Measurements from ENCODE around the gene C4A. TPM values are rescaled to one million over a fixed set of nuclear protein-coding genes. Genes with fewer than 3 reads are reported as not detected.
"Not testable (repeated sequence)": the region's sequence is repeated elsewhere in the genome, so short reads cannot be mapped to it uniquely, and the experiment has no call there.

The C4A gene
- total and polyA plus RNA-seq, 2 of the 13 experiments (the other 11 are each of a cell fraction or from before 2014, with no cell fraction given): 165 to 478 TPM

DNA sequence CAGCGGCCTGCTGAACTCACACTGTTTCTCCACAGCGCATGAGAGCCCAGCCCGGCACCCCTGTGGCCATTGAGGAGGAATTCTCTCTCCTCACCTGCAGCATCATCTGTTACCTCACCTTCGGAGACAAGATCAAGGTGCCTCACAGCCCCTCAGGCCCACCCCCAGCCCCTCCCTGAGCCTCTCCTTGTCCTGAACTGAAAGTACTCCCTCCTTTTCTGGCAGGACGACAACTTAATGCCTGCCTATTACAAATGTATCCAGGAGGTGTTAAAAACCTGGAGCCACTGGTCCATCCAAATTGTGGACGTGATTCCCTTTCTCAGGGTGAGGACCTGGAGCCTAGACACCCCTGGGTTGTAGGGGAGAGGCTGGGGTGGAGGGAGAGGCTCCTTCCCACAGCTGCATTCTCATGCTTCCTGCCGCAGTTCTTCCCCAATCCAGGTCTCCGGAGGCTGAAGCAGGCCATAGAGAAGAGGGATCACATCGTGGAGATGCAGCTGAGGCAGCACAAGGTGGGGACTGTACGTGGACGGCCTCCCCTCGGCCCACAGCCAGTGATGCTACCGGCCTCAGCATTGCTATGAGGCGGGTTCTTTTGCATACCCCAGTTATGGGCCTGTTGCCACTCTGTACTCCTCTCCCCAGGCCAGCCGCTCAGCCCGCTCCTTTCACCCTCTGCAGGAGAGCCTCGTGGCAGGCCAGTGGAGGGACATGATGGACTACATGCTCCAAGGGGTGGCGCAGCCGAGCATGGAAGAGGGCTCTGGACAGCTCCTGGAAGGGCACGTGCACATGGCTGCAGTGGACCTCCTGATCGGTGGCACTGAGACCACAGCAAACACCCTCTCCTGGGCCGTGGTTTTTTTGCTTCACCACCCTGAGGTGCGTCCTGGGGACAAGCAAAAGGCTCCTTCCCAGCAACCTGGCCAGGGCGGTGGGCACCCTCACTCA lies 57.7 kb downstream of the C4A start:
- H3K9me3 ChIP-seq (ENCODE audit: low read length); POLR2A ChIA-PET; H3K79me2 ChIP-seq (ENCODE audit: insufficient read depth, low read length); H4K20me1 ChIP-seq (ENCODE audit: insufficient read depth, low read length); H3K27me3 ChIP-seq (ENCODE audit: control insufficient read depth in 1 of 2, insufficient read depth in 2 of 2, low read length in 2 of 2); intact Hi-C loops (cut with micrococcal nuclease; ENCODE audit: unreplicated experiment); H3K27ac ChIP-seq (ENCODE audit: extremely low read length, insufficient read depth, low read length); H3K4me3 ChIP-seq (replicated peaks in 1 of 3; ENCODE audit: insufficient read depth in 1 of 3, low read depth in 2 of 3, low read length in 3 of 3); H3K36me3 ChIP-seq (replicated peaks in 1 of 2; ENCODE audit: control insufficient read depth in 1 of 2, insufficient read depth in 2 of 2, low read length in 2 of 2); BruUV-seq (replicated peaks); CTCF ChIA-PET (ENCODE audit: low intra/inter-chr PET ratio, low total read pairs); H2AFZ ChIP-seq (ENCODE audit: low read length); in situ Hi-C loops (cut with HindIII; ENCODE audit: extremely low pct_ligation_motif_present, low pct_unique_long_range_greater_than_20kb); H3K9ac ChIP-seq (ENCODE audit: insufficient read depth, low read depth, low read length); DNase-seq (ENCODE audit: low spot score): not testable (repeated sequence)
- ATAC-seq (peak; percentile 23), FAIRE-seq (peak; percentile 84)
- Histone ChIP-seq H3K4me2 (ENCODE audit: low read depth, low read length) (peak overlapping the region; percentile 45), H3K4me1 (ENCODE audit: insufficient read depth, low read length) (peaks cover 41% of the 10 kb centered on the region)
- WGBS (ENCODE audit: low lambda C conversion rate): 42% methylated on average over 8 of the region's 24 CpGs
- TF ChIP-seq MYC (CRISPR knock-in tag; IDR thresholded peaks at IDR 0.05; ENCODE audit: borderline replicate concordance): peak; percentile 62
- TF ChIP-seq POLR2G (IDR thresholded peaks at IDR 0.05; ENCODE audit: low read depth, low read length): 0 out of 2 replicates have a peak, but pooled peaks have one; percentile 4
- TF ChIP-seq, protein P1, sequence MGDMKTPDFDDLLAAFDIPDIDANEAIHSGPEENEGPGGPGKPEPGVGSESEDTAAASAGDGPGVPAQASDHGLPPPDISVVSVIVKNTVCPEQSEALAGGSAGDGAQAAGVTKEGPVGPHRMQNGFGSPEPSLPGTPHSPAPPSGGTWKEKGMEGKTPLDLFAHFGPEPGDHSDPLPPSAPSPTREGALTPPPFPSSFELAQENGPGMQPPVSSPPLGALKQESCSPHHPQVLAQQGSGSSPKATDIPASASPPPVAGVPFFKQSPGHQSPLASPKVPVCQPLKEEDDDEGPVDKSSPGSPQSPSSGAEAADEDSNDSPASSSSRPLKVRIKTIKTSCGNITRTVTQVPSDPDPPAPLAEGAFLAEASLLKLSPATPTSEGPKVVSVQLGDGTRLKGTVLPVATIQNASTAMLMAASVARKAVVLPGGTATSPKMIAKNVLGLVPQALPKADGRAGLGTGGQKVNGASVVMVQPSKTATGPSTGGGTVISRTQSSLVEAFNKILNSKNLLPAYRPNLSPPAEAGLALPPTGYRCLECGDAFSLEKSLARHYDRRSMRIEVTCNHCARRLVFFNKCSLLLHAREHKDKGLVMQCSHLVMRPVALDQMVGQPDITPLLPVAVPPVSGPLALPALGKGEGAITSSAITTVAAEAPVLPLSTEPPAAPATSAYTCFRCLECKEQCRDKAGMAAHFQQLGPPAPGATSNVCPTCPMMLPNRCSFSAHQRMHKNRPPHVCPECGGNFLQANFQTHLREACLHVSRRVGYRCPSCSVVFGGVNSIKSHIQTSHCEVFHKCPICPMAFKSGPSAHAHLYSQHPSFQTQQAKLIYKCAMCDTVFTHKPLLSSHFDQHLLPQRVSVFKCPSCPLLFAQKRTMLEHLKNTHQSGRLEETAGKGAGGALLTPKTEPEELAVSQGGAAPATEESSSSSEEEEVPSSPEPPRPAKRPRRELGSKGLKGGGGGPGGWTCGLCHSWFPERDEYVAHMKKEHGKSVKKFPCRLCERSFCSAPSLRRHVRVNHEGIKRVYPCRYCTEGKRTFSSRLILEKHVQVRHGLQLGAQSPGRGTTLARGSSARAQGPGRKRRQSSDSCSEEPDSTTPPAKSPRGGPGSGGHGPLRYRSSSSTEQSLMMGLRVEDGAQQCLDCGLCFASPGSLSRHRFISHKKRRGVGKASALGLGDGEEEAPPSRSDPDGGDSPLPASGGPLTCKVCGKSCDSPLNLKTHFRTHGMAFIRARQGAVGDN (CRISPR knock-in tag; IDR thresholded peaks at IDR 0.05): peak; percentile 45

DNA sequence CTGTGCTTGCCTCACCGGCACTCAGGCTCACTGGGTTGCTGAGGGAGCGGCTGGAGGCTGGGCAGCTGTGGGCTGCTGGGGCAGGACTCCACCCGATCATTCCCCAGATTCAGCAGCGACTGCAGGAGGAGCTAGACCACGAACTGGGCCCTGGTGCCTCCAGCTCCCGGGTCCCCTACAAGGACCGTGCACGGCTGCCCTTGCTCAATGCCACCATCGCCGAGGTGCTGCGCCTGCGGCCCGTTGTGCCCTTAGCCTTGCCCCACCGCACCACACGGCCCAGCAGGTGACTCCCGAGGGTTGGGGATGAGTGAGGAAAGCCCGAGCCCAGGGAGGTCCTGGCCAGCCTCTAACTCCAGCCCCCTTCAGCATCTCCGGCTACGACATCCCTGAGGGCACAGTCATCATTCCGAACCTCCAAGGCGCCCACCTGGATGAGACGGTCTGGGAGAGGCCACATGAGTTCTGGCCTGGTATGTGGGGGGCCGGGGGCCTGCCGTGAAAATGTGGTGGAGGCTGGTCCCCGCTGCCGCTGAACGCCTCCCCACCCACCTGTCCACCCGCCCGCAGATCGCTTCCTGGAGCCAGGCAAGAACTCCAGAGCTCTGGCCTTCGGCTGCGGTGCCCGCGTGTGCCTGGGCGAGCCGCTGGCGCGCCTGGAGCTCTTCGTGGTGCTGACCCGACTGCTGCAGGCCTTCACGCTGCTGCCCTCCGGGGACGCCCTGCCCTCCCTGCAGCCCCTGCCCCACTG lies 58.6 kb downstream of the C4A start:
- H3K27ac ChIP-seq (ENCODE audit: extremely low read length, insufficient read depth, low read length); DNase-seq (ENCODE audit: low spot score); H3K9me3 ChIP-seq (ENCODE audit: low read length); BruUV-seq (replicated peaks); POLR2A ChIA-PET; H3K4me2 ChIP-seq (ENCODE audit: low read depth, low read length); H4K20me1 ChIP-seq (ENCODE audit: insufficient read depth, low read length); ATAC-seq; H3K79me2 ChIP-seq (ENCODE audit: insufficient read depth, low read length); H2AFZ ChIP-seq (ENCODE audit: low read length); FAIRE-seq; CTCF ChIA-PET (ENCODE audit: low intra/inter-chr PET ratio, low total read pairs); H3K27me3 ChIP-seq (ENCODE audit: control insufficient read depth in 1 of 2, insufficient read depth in 2 of 2, low read length in 2 of 2); in situ Hi-C loops (cut with HindIII; ENCODE audit: extremely low pct_ligation_motif_present, low pct_unique_long_range_greater_than_20kb); H3K4me3 ChIP-seq (replicated peaks in 1 of 3; ENCODE audit: insufficient read depth in 1 of 3, low read depth in 2 of 3, low read length in 3 of 3); intact Hi-C loops (cut with micrococcal nuclease; ENCODE audit: unreplicated experiment); H3K9ac ChIP-seq (ENCODE audit: insufficient read depth, low read depth, low read length); H3K36me3 ChIP-seq (replicated peaks in 1 of 2; ENCODE audit: control insufficient read depth in 1 of 2, insufficient read depth in 2 of 2, low read length in 2 of 2): not testable (repeated sequence)
- 86% methylated on average over 7 of the region's 43 CpGs for WGBS (ENCODE audit: low lambda C conversion rate)
- H3K4me1 ChIP-seq (ENCODE audit: insufficient read depth, low read length): peaks cover 41% of the 10 kb centered on the region

DNA sequence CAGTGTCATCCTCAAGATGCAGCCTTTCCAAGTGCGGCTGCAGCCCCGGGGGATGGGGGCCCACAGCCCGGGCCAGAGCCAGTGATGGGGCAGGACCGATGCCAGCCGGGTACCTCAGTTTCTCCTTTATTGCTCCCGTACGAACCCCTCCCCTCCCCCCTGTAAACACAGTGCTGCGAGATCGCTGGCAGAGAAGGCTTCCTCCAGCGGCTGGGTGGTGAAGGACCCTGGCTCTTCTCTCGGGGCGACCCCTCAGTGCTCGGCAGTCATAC lies 59.1 kb downstream of the C4A start:
- POLR2A ChIA-PET; H3K4me2 ChIP-seq (ENCODE audit: low read depth, low read length); intact Hi-C loops (cut with micrococcal nuclease; ENCODE audit: unreplicated experiment); H3K27me3 ChIP-seq (ENCODE audit: control insufficient read depth in 1 of 2, insufficient read depth in 2 of 2, low read length in 2 of 2); H3K9ac ChIP-seq (ENCODE audit: insufficient read depth, low read depth, low read length); H4K20me1 ChIP-seq (ENCODE audit: insufficient read depth, low read length); ATAC-seq; H3K27ac ChIP-seq (ENCODE audit: extremely low read length, insufficient read depth, low read length); H3K9me3 ChIP-seq (ENCODE audit: low read length); H3K36me3 ChIP-seq (replicated peaks in 1 of 2; ENCODE audit: control insufficient read depth in 1 of 2, insufficient read depth in 2 of 2, low read length in 2 of 2); H3K79me2 ChIP-seq (ENCODE audit: insufficient read depth, low read length); H2AFZ ChIP-seq (ENCODE audit: low read length); in situ Hi-C loops (cut with HindIII; ENCODE audit: extremely low pct_ligation_motif_present, low pct_unique_long_range_greater_than_20kb); DNase-seq (ENCODE audit: low spot score); FAIRE-seq; CTCF ChIA-PET (ENCODE audit: low intra/inter-chr PET ratio, low total read pairs); H3K4me3 ChIP-seq (replicated peaks in 1 of 3; ENCODE audit: insufficient read depth in 1 of 3, low read depth in 2 of 3, low read length in 3 of 3); BruUV-seq (replicated peaks): not testable (repeated sequence)
- H3K4me1 ChIP-seq (ENCODE audit: insufficient read depth, low read length): peaks cover 42% of the 10 kb centered on the region
- no CpG with 5 or more reads among the region's 13 CpGs for WGBS (ENCODE audit: low lambda C conversion rate)

All from HepG2 (cell line).